ENCODE results near the gene TXLNG.

TXLNG gene

GRCh38 chrX:16786139-16786790, at the start of gene TXLNG:
TXLNG (plus strand) TSS chrX:16786466; CDS start chrX:16786488, 22 bp downstream.
- TF ChIP-seq CTCF (IDR thresholded peaks at IDR 0.05; ENCODE audit: extremely low read depth, missing control alignments) = no peak
- DNase-seq (ENCODE audit: low spot score) = peak; percentile 92

GRCh38 chrX:16737024-16737423, 49.2 kb upstream of the TXLNG start:
- DNase-seq (ENCODE audit: low spot score) = no peak
- no peak for TF ChIP-seq CTCF (IDR thresholded peaks at IDR 0.05; ENCODE audit: extremely low read depth, missing control alignments)

GRCh38 chrX:16739574-16739973, 46.7 kb upstream of the TXLNG start:
- DNase-seq (ENCODE audit: low spot score) = no peak
- TF ChIP-seq CTCF (IDR thresholded peaks at IDR 0.05; ENCODE audit: extremely low read depth, missing control alignments) = no peak

- TF ChIP-seq CTCF (IDR thresholded peaks at IDR 0.05; ENCODE audit: extremely low read depth, missing control alignments) = no peak
- DNase-seq (ENCODE audit: low spot score) = no peak
Observed at GRCh38 chrX:16743604-16744325, 42.5 kb upstream of the TXLNG start.

- no peak for DNase-seq (ENCODE audit: low spot score)
- no peak for TF ChIP-seq CTCF (IDR thresholded peaks at IDR 0.05; ENCODE audit: extremely low read depth, missing control alignments)
Observed at GRCh38 chrX:16745102-16745501, 41.2 kb upstream of the TXLNG start.

GRCh38 chrX:16745659-16746058, 40.6 kb upstream of the TXLNG start:
- no peak for DNase-seq (ENCODE audit: low spot score)
- no peak for TF ChIP-seq CTCF (IDR thresholded peaks at IDR 0.05; ENCODE audit: extremely low read depth, missing control alignments)

- TF ChIP-seq CTCF (IDR thresholded peaks at IDR 0.05; ENCODE audit: extremely low read depth, missing control alignments) = no peak
- DNase-seq (ENCODE audit: low spot score) = no peak
Observed at GRCh38 chrX:16748425-16748824, 37.8 kb upstream of the TXLNG start.

Measured in GM20000 (cell line).